Endothelial cell of umbilical vein (primary cell): ENCODE results near the gene KCNMB2. TPM values are rescaled to one million over a fixed set of nuclear protein-coding genes. Genes with fewer than 3 reads are reported as not detected.

ENCODE experiments used
- BruUV-seq: library from RNA; stranded (reverse); fragments of 400-500 nt; replicated peaks from 2 replicates; lab custom pipeline; 2021; lab: Mats Ljungman, UMichigan
- CTCF ChIA-PET: fragments of 300-600, 350-600 bp; sonication (Branson Sonifier 250); formaldehyde crosslinking; loops from one replicate; lab custom pipeline; 2021; ENCODE audit warnings: antibody characterized with exemption, inconsistent platforms; lab: Charles Lee
- POLR2A ChIA-PET: fragments of 300-600, 350-600 bp; sonication (Branson Sonifier 250); formaldehyde crosslinking; loops from one replicate; lab custom pipeline; 2021; ENCODE audit warnings: antibody characterized with exemption, inconsistent platforms; lab: Charles Lee
- DNase-seq: peaks from one replicate; pipeline ENCODE4 v3.0.0-alpha.2; 2011; ENCODE audit warnings: low read depth, low spot score
- FAIRE-seq: peaks from 2 replicates; lab custom pipeline; 2011; peaks lifted over from hg19 to GRCh38; lab: Jason Lieb, UNC
- H2AFZ ChIP-seq: 2 replicates; pipeline ENCODE4 v1.6.0; 2012; ENCODE audit warnings: low read depth, low read length, control low read depth, inconsistent platforms
- H3K27ac ChIP-seq: 2 replicates; pipeline ENCODE4 v1.5.1; 2011; ENCODE audit warnings: low read depth, mild to moderate bottlenecking, control low read depth, low read length, moderate library complexity; ENCODE audit not compliant: insufficient read depth
- H3K27me3 ChIP-seq, 2 experiments: 2 replicates each; pipeline versions ENCODE4 v1.6.0 to v1.6.1; 2011; ENCODE audit warnings: low read length in 2 of 2, mixed read lengths in 1 of 2; ENCODE audit not compliant: control insufficient read depth in 2 of 2, insufficient read depth in 2 of 2
- H3K36me3 ChIP-seq, 2 experiments: 2 replicates in 1 of 2; 3 replicates in 1 of 2; pipeline ENCODE4 v1.5.1; 2011; ENCODE audit warnings: low read length in 2 of 2, mild to moderate bottlenecking in 1 of 2, moderate library complexity in 1 of 2; ENCODE audit not compliant: control insufficient read depth in 2 of 2, insufficient read depth in 2 of 2; ENCODE audit errors: extremely low read depth in 1 of 2
- H3K4me1 ChIP-seq: 3 replicates; pipeline ENCODE4 v1.5.1; 2011; ENCODE audit warnings: mild to moderate bottlenecking, low read length; ENCODE audit not compliant: control insufficient read depth, insufficient read depth; ENCODE audit errors: extremely low read depth
- H3K4me2 ChIP-seq: 2 replicates; pipeline ENCODE4 v1.6.1; 2011; ENCODE audit warnings: low read length, control low read depth, mixed read lengths; ENCODE audit not compliant: insufficient read depth
- H3K4me3 ChIP-seq, 3 experiments: fragments of 200-600 bp in 1 of 3; sonication (generic), shearing (Covaris generic) in 1 of 3; replicated peaks in 1 of 3; 2 replicates each; pipeline ENCODE4 v1.5.1; 2011 to 2016; ENCODE audit warnings: control low read depth in 3 of 3, low read length in 3 of 3, mild to moderate bottlenecking in 2 of 3, inconsistent platforms in 1 of 3, low read depth in 1 of 3, moderate library complexity in 1 of 3; ENCODE audit not compliant: insufficient read depth in 1 of 3
- H3K79me2 ChIP-seq: 2 replicates; pipeline ENCODE4 v1.6.0; 2012; ENCODE audit warnings: low read length, inconsistent platforms; ENCODE audit not compliant: control insufficient read depth, insufficient read depth
- H3K9ac ChIP-seq: replicated peaks from 2 replicates; pipeline ENCODE3; 2011; ENCODE audit warnings: low read length, control low read depth; ENCODE audit not compliant: insufficient read depth; ENCODE audit errors: extremely low read depth
- H3K9me1 ChIP-seq: replicated peaks from 3 replicates; pipeline ENCODE4 v1.6.0; 2011; ENCODE audit warnings: mild to moderate bottlenecking, low read length; ENCODE audit not compliant: control insufficient read depth, insufficient read depth; ENCODE audit errors: extremely low read depth
- H3K9me3 ChIP-seq: replicated peaks from 2 replicates; pipeline ENCODE4 v1.5.1; 2012; ENCODE audit warnings: low read length, inconsistent platforms; ENCODE audit not compliant: control insufficient read depth, insufficient read depth
- H4K20me1 ChIP-seq: replicated peaks from 2 replicates; pipeline ENCODE3; 2011; ENCODE audit warnings: mild to moderate bottlenecking, low read length; ENCODE audit not compliant: control insufficient read depth, insufficient read depth; ENCODE audit errors: extremely low read depth
- CTCF ChIP-seq, 2 donors: IDR thresholded peaks; 1 replicate in 1 of 2; 2 replicates in 1 of 2; pipeline ENCODE4 v1.5.1; 2011; ENCODE audit warnings: low read length in 2 of 2, mild to moderate bottlenecking in 2 of 2, moderate library complexity in 2 of 2, control low read depth in 1 of 2, inconsistent platforms in 1 of 2, low read depth in 1 of 2; ENCODE audit not compliant: insufficient read depth in 1 of 2; ENCODE audit errors: extremely low read depth in 1 of 2
- EZH2 ChIP-seq: IDR thresholded peaks from 2 replicates; pipeline ENCODE4 v1.6.1; 2012; ENCODE audit warnings: borderline replicate concordance, low read depth, mild to moderate bottlenecking, moderate library complexity, low read length, inconsistent platforms; ENCODE audit not compliant: severe bottlenecking
- FOS ChIP-seq: IDR thresholded peaks from 2 replicates; pipeline ENCODE4 v1.6.1; 2011; ENCODE audit warnings: mild to moderate bottlenecking, low read length, moderate library complexity, borderline replicate concordance; ENCODE audit not compliant: insufficient read depth
- GATA2 ChIP-seq: IDR thresholded peaks from 2 replicates; pipeline ENCODE4 v1.7.0; 2011; ENCODE audit warnings: low read depth, mild to moderate bottlenecking, moderate library complexity, mixed read lengths, low read length; ENCODE audit not compliant: insufficient read length, insufficient read depth
- JUN ChIP-seq: IDR thresholded peaks from 2 replicates; pipeline ENCODE4 v1.6.1; 2011; ENCODE audit warnings: borderline replicate concordance, low read depth; ENCODE audit not compliant: insufficient read length, insufficient read depth
- MYC ChIP-seq: IDR thresholded peaks from one replicate; pipeline ENCODE4 v1.6.1; 2011; ENCODE audit warnings: mild to moderate bottlenecking, low read depth, low read length
- POLR2A ChIP-seq: IDR thresholded peaks from 2 replicates; pipeline ENCODE4 v1.6.1; 2012; ENCODE audit warnings: low read depth, mild to moderate bottlenecking, control low read depth, low read length
- POLR2AphosphoS5 ChIP-seq: IDR thresholded peaks from 2 replicates; pipeline ENCODE4 v1.6.1; 2012; ENCODE audit warnings: low read depth, mild to moderate bottlenecking, control low read depth, low read length, moderate library complexity; ENCODE audit not compliant: insufficient read depth
- dilution Hi-C: fragments of 300-500 bp; cut with MboI; formaldehyde crosslinking; loops from one replicate; pipeline ENCODE4 v1.15.0; 2019; ENCODE audit warnings: low sequenced_read_pairs; ENCODE audit not compliant: extremely low pct_ligation_motif_present
- intact Hi-C: fragments of 100-400 bp; cut with micrococcal nuclease; formaldehyde crosslinking; loops from one replicate; pipeline ENCODE4 v1.10.0; 2022
- polyA plus RNA-seq, 4 experiments: library from polyadenylated mRNA; depleted of rRNA in 3 of 4; stranded (reverse) in 3 of 4; unstranded in 1 of 4; fragments of >200 nt; gene quantifications; 2 replicates each; pipeline versions ENCODE4 v1.2.1 to v1.2.3, GENCODE V29; 2011 to 2012; ENCODE audit warnings: missing spikeins in 1 of 4
- total RNA-seq: library from RNA; stranded (reverse); gene quantifications from 2 replicates; pipeline ENCODE4 v1.2.3, GENCODE V29; 2021

KCNMB2 gene
- total and polyA plus RNA-seq, 2 donors (not counting 3 experiments of a cell fraction or from before 2014, with no cell fraction given), result not detected

GRCh38 chr3:178568155-178568731 is 32.0 kb downstream of the KCNMB2 start:
- H3K4me3 ChIP-seq, result no peak overlapping the region
- dilution Hi-C loops, result no loop called here
- no TSS peak for BruUV-seq
- TF ChIP-seq MYC, result no peak
- no peak for TF ChIP-seq POLR2A
- no peak for TF ChIP-seq POLR2AphosphoS5
- TF ChIP-seq GATA2, result no peak
- TF ChIP-seq JUN, result no peak
- TF ChIP-seq EZH2, result no peak
- no peak for TF ChIP-seq CTCF (IDR thresholded peaks at IDR 0.05; ENCODE audit: extremely low read depth in 1 of 2, insufficient read depth in 1 of 2, low read depth in 1 of 2, low read length in 2 of 2)
- TF ChIP-seq FOS, result no peak
- no peaks in the 10 kb centered on the region for H3K9me1 ChIP-seq
- H3K4me2 ChIP-seq, result no peak overlapping the region
- no peaks in the 10 kb centered on the region for H3K36me3 ChIP-seq
- H3K9ac ChIP-seq, result no peak overlapping the region
- H3K79me2 ChIP-seq, result no peaks in the 10 kb centered on the region
- H4K20me1 ChIP-seq, result no peaks in the 10 kb centered on the region
- no peak overlapping the region for H2AFZ ChIP-seq
- H3K27me3 ChIP-seq, result no peaks in the 10 kb centered on the region
- DNase-seq (no peak), FAIRE-seq (no peak)
- CTCF ChIA-PET, result no interaction called here
- POLR2A ChIA-PET, result no interaction called here
- H3K27ac ChIP-seq, result no peak overlapping the region
- peaks cover under 1% of the 10 kb centered on the region for H3K4me1 ChIP-seq
- intact Hi-C loops, result no loop called here
- H3K9me3 ChIP-seq, result no peaks in the 10 kb centered on the region
